B cell (primary cell): Measurements from ENCODE around the gene CALN1. TPM values are rescaled to one million over a fixed set of nuclear protein-coding genes. Genes with fewer than 3 reads are reported as not detected.
"Not testable (repeated sequence)": the region's sequence is repeated elsewhere in the genome, so short reads cannot be mapped to it uniquely, and the experiment has no call there.

Source experiments
- ATAC-seq: fragments of 200-7000 bp; cut with Tn5 transposase; one replicate; pipeline ENCODE4 v1.10.0; 2021; ENCODE audit warnings: low read depth, mild to moderate bottlenecking, moderate number of reproducible peaks, moderate library complexity
- CTCF ChIA-PET: fragments of 350-600 bp; sonication (Branson Sonifier 250); formaldehyde crosslinking; loops from one replicate; lab custom pipeline; 2021; ENCODE audit warnings: antibody characterized with exemption, inconsistent platforms; lab: Charles Lee
- POLR2A ChIA-PET: fragments of 350-600 bp; sonication (Branson Sonifier 250); formaldehyde crosslinking; loops from one replicate; lab custom pipeline; 2021; ENCODE audit warnings: antibody characterized with exemption; lab: Charles Lee
- DNase-seq: peaks from one replicate; pipeline ENCODE4 v3.0.0; 2013
- H2AFZ ChIP-seq: 2 replicates; pipeline ENCODE4 v1.6.1; 2012; ENCODE audit warnings: mild to moderate bottlenecking, low read depth, low read length; ENCODE audit not compliant: insufficient read depth, poor library complexity, severe bottlenecking
- H3K27ac ChIP-seq, 2 donors: 1 replicate in 1 of 2; 2 replicates in 1 of 2; pipeline ENCODE4 v1.5.1; 2012 to 2013; ENCODE audit warnings: low read length in 2 of 2, mild to moderate bottlenecking in 2 of 2, moderate library complexity in 1 of 2
- H3K27me3 ChIP-seq, 4 experiments: fragments of 200-600 bp in 1 of 4; sonication (generic) in 1 of 4; replicated peaks in 1 of 4; 1 replicate in 2 of 4; 2 replicates in 2 of 4; pipeline versions ENCODE4 v1.6.1 to v1.7.0; 2013 to 2016; ENCODE audit warnings: low read length in 3 of 4, mild to moderate bottlenecking in 2 of 4, mixed read lengths in 1 of 4, moderate library complexity in 1 of 4; ENCODE audit not compliant: insufficient read depth in 4 of 4, control insufficient read depth in 3 of 4; ENCODE audit errors: control extremely low read depth in 1 of 4
- H3K36me3 ChIP-seq, 2 experiments: replicated peaks in 1 of 2; 1 replicate in 1 of 2; 2 replicates in 1 of 2; pipeline versions ENCODE4 v1.6.1 to v1.7.1; 2013; ENCODE audit warnings: low read length in 1 of 2; ENCODE audit not compliant: insufficient read depth in 2 of 2, control insufficient read depth in 1 of 2; ENCODE audit errors: control extremely low read depth in 1 of 2, extremely low read depth in 1 of 2
- H3K4me1 ChIP-seq, 2 donors: fragments of 200-600 bp in 1 of 2; sonication (generic) in 1 of 2; 1 replicate in 1 of 2; 2 replicates in 1 of 2; pipeline versions ENCODE4 v1.5.1 to v1.6.1; 2013 to 2017; ENCODE audit warnings: low read length in 2 of 2; ENCODE audit not compliant: control insufficient read depth in 2 of 2, insufficient read depth in 2 of 2
- H3K4me2 ChIP-seq: replicated peaks from 2 replicates; pipeline ENCODE3; 2012; ENCODE audit warnings: mild to moderate bottlenecking, low read depth, low read length; ENCODE audit not compliant: poor library complexity, severe bottlenecking
- H3K4me3 ChIP-seq, 5 experiments: fragments of 200-600 bp in 1 of 5; sonication (generic) in 1 of 5; 1 replicate in 3 of 5; 2 replicates in 2 of 5; pipeline versions ENCODE4 v1.5.1 to v1.7.0; 2011 to 2016; ENCODE audit warnings: low read length in 4 of 5, mild to moderate bottlenecking in 4 of 5, low read depth in 2 of 5, control low read depth in 1 of 5, moderate library complexity in 1 of 5; ENCODE audit not compliant: insufficient read depth in 1 of 5; ENCODE audit errors: control extremely low read depth in 1 of 5, extremely low read depth in 1 of 5
- H3K79me2 ChIP-seq: fragments of 200-600 bp; sonication (generic); one replicate; pipeline ENCODE4 v1.6.0; 2016; ENCODE audit warnings: low read length; ENCODE audit not compliant: control insufficient read depth, insufficient read depth
- H3K9ac ChIP-seq: fragments of 200-600 bp; sonication (generic); 2 replicates; pipeline ENCODE4 v1.6.1; 2017; ENCODE audit warnings: mild to moderate bottlenecking, low read length, moderate library complexity
- H3K9me3 ChIP-seq, 3 donors: one replicate each; pipeline versions ENCODE4 v1.6.1 to v1.7.1; 2013; ENCODE audit warnings: low read length in 2 of 3; ENCODE audit not compliant: control insufficient read depth in 2 of 3, insufficient read depth in 1 of 3; ENCODE audit errors: control extremely low read depth in 1 of 3
- H4K20me1 ChIP-seq: 2 replicates; pipeline ENCODE4 v1.6.0; 2012; ENCODE audit warnings: mild to moderate bottlenecking, low read length; ENCODE audit not compliant: insufficient read depth, control insufficient read depth, poor library complexity, severe bottlenecking
- H3K27ac Mint-ChIP-seq: one replicate; pipeline ENCODE4 v1.8.0; 2021; ENCODE audit warnings: mixed read lengths
- H3K27me3 Mint-ChIP-seq: one replicate; pipeline ENCODE4 v1.8.0; 2021; ENCODE audit warnings: mixed read lengths
- H3K4me1 Mint-ChIP-seq: one replicate; pipeline ENCODE4 v1.8.0; 2021; ENCODE audit warnings: mixed read lengths
- H3K4me3 Mint-ChIP-seq: one replicate; pipeline ENCODE4 v1.8.0; 2021; ENCODE audit warnings: mixed read lengths
- H3K9me3 Mint-ChIP-seq: one replicate; pipeline ENCODE4 v1.8.0; 2022; ENCODE audit warnings: mixed read lengths; ENCODE audit not compliant: insufficient read depth
- EZH2 ChIP-seq: IDR thresholded peaks from 2 replicates; pipeline ENCODE4 v1.6.1; 2012; ENCODE audit warnings: borderline replicate concordance, low read depth, mild to moderate bottlenecking, moderate library complexity, low read length; ENCODE audit not compliant: insufficient read depth, poor library complexity, severe bottlenecking
- WGBS: methylation state at CpG from one replicate; pipeline ENCODE4 v1.1.5; 2013; ENCODE audit warnings: missing lambda C conversion rate; ENCODE audit not compliant: insufficient coverage; 5-methylcytosine and 5-hydroxymethylcytosine counted together
- intact Hi-C: fragments of 100-400 bp; cut with micrococcal nuclease; formaldehyde crosslinking; loops from one replicate; pipeline ENCODE4 v1.10.0; 2022
- polyA plus RNA-seq: library from polyadenylated mRNA; depleted of rRNA; stranded (reverse); fragments of >200 nt; gene quantifications from 2 replicates; pipeline ENCODE4 v1.2.3, GENCODE V29; 2012
- total RNA-seq, 2 donors: library from RNA; stranded (reverse); fragments of 120-200 nt in 1 of 2; gene quantifications; 1 replicate in 1 of 2; 2 replicates in 1 of 2; pipeline versions ENCODE4 v1.2.3 to v1.2.4, GENCODE V29; 2013 to 2022
- TF ChIP-seq, protein P1 (sequence below): fragments of 200-600 bp; IDR thresholded peaks from one replicate; pipeline ENCODE4 v1.8.0; 2022; ENCODE audit warnings: antibody characterized with exemption, mild to moderate bottlenecking

The CALN1 gene
- total and polyA plus RNA-seq, 2 donors (not counting 1 experiment from before 2014, with no cell fraction given) = not detected

DNA sequence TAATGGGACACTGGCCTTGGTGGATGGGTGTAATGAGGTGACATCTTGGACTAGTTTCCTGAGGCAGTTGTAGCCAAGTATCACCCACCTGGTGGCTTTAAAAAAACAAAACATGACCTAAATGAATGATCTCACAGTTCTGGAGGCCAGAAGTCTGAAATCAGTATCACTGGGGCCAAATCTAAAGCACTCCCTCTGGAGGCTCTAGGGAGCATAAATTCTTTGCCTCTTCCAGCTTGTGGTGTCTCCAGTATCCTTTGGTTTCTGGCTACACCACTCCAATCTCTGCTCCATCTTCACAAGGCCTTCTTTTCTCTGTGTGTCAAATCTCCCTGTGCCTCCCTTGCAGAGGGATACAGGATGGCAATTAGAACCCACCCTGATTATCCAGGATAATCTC lies 342.9 kb downstream of the CALN1 start:
- DNase-seq (no peak), ATAC-seq (no peak)
- TF ChIP-seq, protein P1, sequence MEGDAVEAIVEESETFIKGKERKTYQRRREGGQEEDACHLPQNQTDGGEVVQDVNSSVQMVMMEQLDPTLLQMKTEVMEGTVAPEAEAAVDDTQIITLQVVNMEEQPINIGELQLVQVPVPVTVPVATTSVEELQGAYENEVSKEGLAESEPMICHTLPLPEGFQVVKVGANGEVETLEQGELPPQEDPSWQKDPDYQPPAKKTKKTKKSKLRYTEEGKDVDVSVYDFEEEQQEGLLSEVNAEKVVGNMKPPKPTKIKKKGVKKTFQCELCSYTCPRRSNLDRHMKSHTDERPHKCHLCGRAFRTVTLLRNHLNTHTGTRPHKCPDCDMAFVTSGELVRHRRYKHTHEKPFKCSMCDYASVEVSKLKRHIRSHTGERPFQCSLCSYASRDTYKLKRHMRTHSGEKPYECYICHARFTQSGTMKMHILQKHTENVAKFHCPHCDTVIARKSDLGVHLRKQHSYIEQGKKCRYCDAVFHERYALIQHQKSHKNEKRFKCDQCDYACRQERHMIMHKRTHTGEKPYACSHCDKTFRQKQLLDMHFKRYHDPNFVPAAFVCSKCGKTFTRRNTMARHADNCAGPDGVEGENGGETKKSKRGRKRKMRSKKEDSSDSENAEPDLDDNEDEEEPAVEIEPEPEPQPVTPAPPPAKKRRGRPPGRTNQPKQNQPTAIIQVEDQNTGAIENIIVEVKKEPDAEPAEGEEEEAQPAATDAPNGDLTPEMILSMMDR = no peak
- TF ChIP-seq EZH2 = no peak
- Mint-ChIP-seq H3K27ac (no peak overlapping the region), H3K9me3 (peaks cover 15% of the 10 kb centered on the region), H3K4me1 (no peaks in the 10 kb centered on the region), H3K4me3 (no peak overlapping the region), H3K27me3 (no peaks in the 10 kb centered on the region)
- POLR2A ChIA-PET = no interaction called here
- Histone ChIP-seq H2AFZ (no peak overlapping the region), H3K27me3 (no peaks in the 10 kb centered on the region), H3K9ac (no peak overlapping the region), H3K4me2 (no peak overlapping the region), H3K4me3 (no peak overlapping the region), H3K79me2 (no peaks in the 10 kb centered on the region), H3K4me1 (no peaks in the 10 kb centered on the region), H3K9me3 (peaks cover 0 to 7% (median 0%) of the 10 kb centered on the region in 3 donors), H4K20me1 (no peaks in the 10 kb centered on the region), H3K27ac (no peak overlapping the region), H3K36me3 (no peaks in the 10 kb centered on the region)
- CTCF ChIA-PET = no interaction called here
- intact Hi-C loops = no loop called here

GRCh38 chr7:72065764-72066163 lies 346.4 kb downstream of the CALN1 start:
- POLR2A ChIA-PET, H3K4me3 Mint-ChIP-seq, H3K4me3 ChIP-seq, H4K20me1 ChIP-seq, H3K4me1 ChIP-seq, DNase-seq, H3K27ac Mint-ChIP-seq, H3K9me3 ChIP-seq, H3K27me3 ChIP-seq, H3K9me3 Mint-ChIP-seq, H2AFZ ChIP-seq, intact Hi-C loops, H3K27ac ChIP-seq, ATAC-seq, H3K27me3 Mint-ChIP-seq, H3K36me3 ChIP-seq, H3K9ac ChIP-seq, H3K4me2 ChIP-seq, CTCF ChIA-PET, H3K79me2 ChIP-seq, H3K4me1 Mint-ChIP-seq: not testable (repeated sequence)
- WGBS = no CpG with 5 or more reads among the region's 1 CpG
